ENCODE data around the gene MRPL1.
"Not testable (repeated sequence)": the region's sequence is repeated elsewhere in the genome, so short reads cannot be mapped to it uniquely, and the experiment has no call there.

MRPL1 gene

GRCh38 chr4:77917601-77918000 is 55.0 kb downstream of the MRPL1 start:
- no peak for DNase-seq

GRCh38 chr4:77920371-77920770 is 57.7 kb downstream of the MRPL1 start:
- no peak for DNase-seq

- DNase-seq, result no peak
Observed at GRCh38 chr4:77921701-77922100, 59.1 kb downstream of the MRPL1 start.

GRCh38 chr4:77922158-77923094 is 59.8 kb downstream of the MRPL1 start:
- DNase-seq, result no peak

- no peak for DNase-seq
Observed at GRCh38 chr4:77927991-77928925, 65.6 kb downstream of the MRPL1 start.

- DNase-seq, result no peak
Observed at GRCh38 chr4:77930154-77930639, 67.6 kb downstream of the MRPL1 start.

- no peak for DNase-seq
Observed at GRCh38 chr4:77930876-77931275, 68.2 kb downstream of the MRPL1 start.

GRCh38 chr4:77931452-77932135 is 69.0 kb downstream of the MRPL1 start:
- DNase-seq, result no peak

GRCh38 chr4:77938560-77938959 is 75.9 kb downstream of the MRPL1 start:
- DNase-seq, result no peak

GRCh38 chr4:77945929-77946328 is 83.3 kb downstream of the MRPL1 start:
- DNase-seq, result not testable (repeated sequence)

GRCh38 chr4:77950203-77950602 is 87.6 kb downstream of the MRPL1 start:
- DNase-seq, result no peak

- DNase-seq, result no peak
Observed at GRCh38 chr4:77952457-77952856, 89.8 kb downstream of the MRPL1 start.

- no peak for DNase-seq
Observed at GRCh38 chr4:77954690-77955089, 92.1 kb downstream of the MRPL1 start.

GRCh38 chr4:77956917-77957316 is 94.3 kb downstream of the MRPL1 start:
- DNase-seq, result no peak

- no peak for DNase-seq
Observed at GRCh38 chr4:77958897-77959296, 96.3 kb downstream of the MRPL1 start.

- peak; percentile 6 for DNase-seq
Observed at GRCh38 chr4:77959566-77960338, 97.1 kb downstream of the MRPL1 start.

- no peak for DNase-seq
Observed at GRCh38 chr4:77960367-77960766, 97.7 kb downstream of the MRPL1 start.

GRCh38 chr4:77963004-77963403 is 100.4 kb downstream of the MRPL1 start:
- no peak for DNase-seq

- not testable (repeated sequence) for DNase-seq
Observed at GRCh38 chr4:77973657-77974056, 111.0 kb downstream of the MRPL1 start.

- DNase-seq, result not testable (repeated sequence)
Observed at GRCh38 chr4:77982900-77983540, 120.4 kb downstream of the MRPL1 start.

- not testable (repeated sequence) for DNase-seq
Observed at GRCh38 chr4:77983612-77984311, 121.1 kb downstream of the MRPL1 start.

Measured in CD4-positive, alpha-beta T cell treated with Interleukin-4 for 4 hours (primary cell).